HG03060 (cell line): Measurements from ENCODE around the gene CPNE7.

Experiments
- ATAC-seq: cut with Tn5 transposase; IDR thresholded peaks from one replicate; pipeline ENCODE4 v1.9.1; 2021; ENCODE audit warnings: low read depth, moderate number of reproducible peaks; ENCODE audit not compliant: unreplicated experiment

The CPNE7 gene

GRCh38 chr16:89599902-89600301, 24.3 kb downstream of the CPNE7 start:
- ATAC-seq: no peak

GRCh38 chr16:89600427-89600826, 24.9 kb downstream of the CPNE7 start:
- ATAC-seq: no peak

- ATAC-seq: no peak
These were observed 25.4 kb downstream of the CPNE7 start for GRCh38 chr16:89600956-89601355.

GRCh38 chr16:89601906-89602272, 26.3 kb downstream of the CPNE7 start:
- ATAC-seq: no peak

- no peak for ATAC-seq
These were observed 26.9 kb downstream of the CPNE7 start for GRCh38 chr16:89602273-89602951.

- ATAC-seq: no peak
These were observed 27.5 kb downstream of the CPNE7 start for GRCh38 chr16:89602952-89603590.

GRCh38 chr16:89604764-89605163, 29.2 kb downstream of the CPNE7 start:
- no peak for ATAC-seq

GRCh38 chr16:89605186-89605970, 29.8 kb downstream of the CPNE7 start:
- no peak for ATAC-seq

- ATAC-seq: no peak
These were observed 30.4 kb downstream of the CPNE7 start for GRCh38 chr16:89606006-89606405.

- no peak for ATAC-seq
These were observed 31.9 kb downstream of the CPNE7 start for GRCh38 chr16:89607453-89607852.

- no peak for ATAC-seq
These were observed 32.6 kb downstream of the CPNE7 start for GRCh38 chr16:89607937-89608740.

GRCh38 chr16:89610108-89610453, 34.5 kb downstream of the CPNE7 start:
- ATAC-seq: no peak

GRCh38 chr16:89612415-89613166, 37.0 kb downstream of the CPNE7 start:
- ATAC-seq: no peak

GRCh38 chr16:89613231-89613953, 37.8 kb downstream of the CPNE7 start, which contains the start of gene DPEP1:
DPEP1 (plus strand) TSS chr16:89613642; CDS start chr16:89630411, 16,769 bp downstream.
- ATAC-seq: no peak

GRCh38 chr16:89613954-89614459, 38.4 kb downstream of the CPNE7 start:
- ATAC-seq: no peak

GRCh38 chr16:89615176-89615575, 39.6 kb downstream of the CPNE7 start:
- no peak for ATAC-seq

GRCh38 chr16:89615596-89616090, 40.1 kb downstream of the CPNE7 start:
- ATAC-seq: no peak

- no peak for ATAC-seq
These were observed 41.1 kb downstream of the CPNE7 start for GRCh38 chr16:89616623-89617022.

GRCh38 chr16:89617036-89617435, 41.5 kb downstream of the CPNE7 start:
- ATAC-seq: no peak
